Measurements from ENCODE around the gene HMG20A.

- TF ChIP-seq POLR2A (IDR thresholded peaks at IDR 0.05; ENCODE audit: low read length) (no peak), GATA1 (IDR thresholded peaks at IDR 0.05; ENCODE audit: low read depth, low read length) (no peak)
These were observed 34.1 kb upstream of the HMG20A start for GRCh38 chr15:77386626-77387025.

Data from erythroblast (primary cell).